ENCODE measurements around the gene LAMA2. TPM values are rescaled to one million over a fixed set of nuclear protein-coding genes. Genes with fewer than 3 reads are reported as not detected.

Gene LAMA2
- total RNA-seq, 1 experiment from 2014 or later = 0.28 TPM

DNA sequence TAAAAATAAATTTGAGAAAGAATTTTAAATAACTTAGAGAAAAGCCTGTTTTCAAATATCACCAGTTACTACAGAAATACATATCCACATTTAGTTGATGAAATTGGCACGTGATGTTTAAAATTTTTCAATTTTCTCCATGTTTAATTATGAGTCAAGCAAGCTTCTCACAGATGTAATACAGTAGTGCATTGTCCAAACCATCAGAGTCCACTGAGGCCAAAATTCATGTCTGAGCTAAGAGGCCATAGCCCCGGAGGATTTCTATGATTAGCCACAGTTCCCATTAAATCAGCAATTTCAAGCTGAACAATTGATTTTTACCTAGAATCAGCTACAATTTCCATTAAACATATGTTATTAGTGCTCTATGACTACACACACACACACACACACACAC, 387.0 kb downstream of the LAMA2 start:
- intact Hi-C loops (cut with micrococcal nuclease; ENCODE audit: unreplicated experiment) (no loop called here), in situ Hi-C loops (cut with HindIII; ENCODE audit: low pct_unique_long_range_greater_than_20kb, low sequenced_read_pairs) (no loop called here)
- no peak for TF ChIP-seq CTCF (IDR thresholded peaks at IDR 0.05)
- TF ChIP-seq, protein P1, sequence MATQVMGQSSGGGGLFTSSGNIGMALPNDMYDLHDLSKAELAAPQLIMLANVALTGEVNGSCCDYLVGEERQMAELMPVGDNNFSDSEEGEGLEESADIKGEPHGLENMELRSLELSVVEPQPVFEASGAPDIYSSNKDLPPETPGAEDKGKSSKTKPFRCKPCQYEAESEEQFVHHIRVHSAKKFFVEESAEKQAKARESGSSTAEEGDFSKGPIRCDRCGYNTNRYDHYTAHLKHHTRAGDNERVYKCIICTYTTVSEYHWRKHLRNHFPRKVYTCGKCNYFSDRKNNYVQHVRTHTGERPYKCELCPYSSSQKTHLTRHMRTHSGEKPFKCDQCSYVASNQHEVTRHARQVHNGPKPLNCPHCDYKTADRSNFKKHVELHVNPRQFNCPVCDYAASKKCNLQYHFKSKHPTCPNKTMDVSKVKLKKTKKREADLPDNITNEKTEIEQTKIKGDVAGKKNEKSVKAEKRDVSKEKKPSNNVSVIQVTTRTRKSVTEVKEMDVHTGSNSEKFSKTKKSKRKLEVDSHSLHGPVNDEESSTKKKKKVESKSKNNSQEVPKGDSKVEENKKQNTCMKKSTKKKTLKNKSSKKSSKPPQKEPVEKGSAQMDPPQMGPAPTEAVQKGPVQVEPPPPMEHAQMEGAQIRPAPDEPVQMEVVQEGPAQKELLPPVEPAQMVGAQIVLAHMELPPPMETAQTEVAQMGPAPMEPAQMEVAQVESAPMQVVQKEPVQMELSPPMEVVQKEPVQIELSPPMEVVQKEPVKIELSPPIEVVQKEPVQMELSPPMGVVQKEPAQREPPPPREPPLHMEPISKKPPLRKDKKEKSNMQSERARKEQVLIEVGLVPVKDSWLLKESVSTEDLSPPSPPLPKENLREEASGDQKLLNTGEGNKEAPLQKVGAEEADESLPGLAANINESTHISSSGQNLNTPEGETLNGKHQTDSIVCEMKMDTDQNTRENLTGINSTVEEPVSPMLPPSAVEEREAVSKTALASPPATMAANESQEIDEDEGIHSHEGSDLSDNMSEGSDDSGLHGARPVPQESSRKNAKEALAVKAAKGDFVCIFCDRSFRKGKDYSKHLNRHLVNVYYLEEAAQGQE (IDR thresholded peaks at IDR 0.05; ENCODE audit: insufficient read depth in 1 of 2, low read depth in 2 of 2, low read length in 1 of 2) = no peak
- TF ChIP-seq SIN3A (IDR thresholded peaks at IDR 0.05; ENCODE audit: borderline replicate concordance, insufficient read depth, low read depth, low read length) = no peak
- TF ChIP-seq TCF7L2 (IDR thresholded peaks at IDR 0.05; ENCODE audit: low read depth, low read length) = no peak
- no peak for TF ChIP-seq POLR2AphosphoS5 (IDR thresholded peaks at IDR 0.05; ENCODE audit: low read depth, low read length)
- H3K4me1 ChIP-seq (ENCODE audit: control insufficient read depth, insufficient read depth, low read length) = no peaks in the 10 kb centered on the region
- no peaks in the 10 kb centered on the region for H3K27me3 ChIP-seq (ENCODE audit: control insufficient read depth, insufficient read depth, low read length)
- no peak for ATAC-seq
- H3K36me3 ChIP-seq (ENCODE audit: control insufficient read depth, insufficient read depth, low read length) = no peaks in the 10 kb centered on the region
- H3K27ac ChIP-seq (ENCODE audit: low read length) = no peak overlapping the region
- no peak overlapping the region for H3K4me3 ChIP-seq (ENCODE audit: low read depth in 2 of 2, low read length in 2 of 2)
- no TSS peak for BruUV-seq (replicated peaks)
- H3K9me3 ChIP-seq (ENCODE audit: control insufficient read depth, insufficient read depth, low read depth, low read length) = no peaks in the 10 kb centered on the region
- ChIA-PET CTCF (interaction anchor here (0.7 kb wide), 1 partner anchor 19 kb away, joined by 4 read pairs; no protein-coding TSS in a partner anchor), POLR2A (no interaction called here)
- DNase-seq (ENCODE audit: low read depth, low spot score) = no peak

DNA sequence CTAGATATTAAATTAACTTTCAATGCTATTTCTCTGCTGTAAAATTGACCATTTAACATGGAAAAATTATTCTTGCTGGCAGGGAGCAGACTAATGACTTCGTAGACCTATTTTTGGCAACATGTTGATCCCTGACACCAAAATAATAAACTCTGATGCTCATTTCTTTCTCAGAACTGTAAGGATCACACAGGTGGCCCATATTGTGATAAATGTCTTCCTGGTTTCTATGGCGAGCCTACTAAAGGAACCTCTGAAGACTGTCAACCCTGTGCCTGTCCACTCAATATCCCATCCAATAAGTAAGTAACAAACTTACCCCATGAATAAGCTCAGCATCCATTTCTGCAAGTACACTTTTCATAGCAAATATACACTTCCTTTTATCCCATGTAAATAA, 387.5 kb downstream of the LAMA2 start:
- CTCF ChIA-PET = interaction anchor here (1.1 kb wide), 1 partner anchor 100 kb away, joined by 4 read pairs; no protein-coding TSS in a partner anchor
- no peak overlapping the region for H3K4me3 ChIP-seq (ENCODE audit: low read depth in 2 of 2, low read length in 2 of 2)
- no peaks in the 10 kb centered on the region for H3K27me3 ChIP-seq (ENCODE audit: control insufficient read depth, insufficient read depth, low read length)
- no peaks in the 10 kb centered on the region for H3K36me3 ChIP-seq (ENCODE audit: control insufficient read depth, insufficient read depth, low read length)
- no peaks in the 10 kb centered on the region for H3K9me3 ChIP-seq (ENCODE audit: control insufficient read depth, insufficient read depth, low read depth, low read length)
- POLR2A ChIA-PET = no interaction called here
- in situ Hi-C loops (cut with HindIII; ENCODE audit: low pct_unique_long_range_greater_than_20kb, low sequenced_read_pairs) (no loop called here), intact Hi-C loops (cut with micrococcal nuclease; ENCODE audit: unreplicated experiment) (no loop called here)
- TF ChIP-seq TCF7L2 (IDR thresholded peaks at IDR 0.05; ENCODE audit: low read depth, low read length) = no peak
- TF ChIP-seq, protein P1 (IDR thresholded peaks at IDR 0.05; ENCODE audit: insufficient read depth in 1 of 2, low read depth in 2 of 2, low read length in 1 of 2) = no peak
- TF ChIP-seq CTCF (IDR thresholded peaks at IDR 0.05) = no peak
- TF ChIP-seq POLR2AphosphoS5 (IDR thresholded peaks at IDR 0.05; ENCODE audit: low read depth, low read length) = no peak
- TF ChIP-seq SIN3A (IDR thresholded peaks at IDR 0.05; ENCODE audit: borderline replicate concordance, insufficient read depth, low read depth, low read length) = no peak
- H3K27ac ChIP-seq (ENCODE audit: low read length) = no peak overlapping the region
- DNase-seq (ENCODE audit: low read depth, low spot score) (no peak), ATAC-seq (no peak)
- no peaks in the 10 kb centered on the region for H3K4me1 ChIP-seq (ENCODE audit: control insufficient read depth, insufficient read depth, low read length)
- no TSS peak for BruUV-seq (replicated peaks)
